H1 (cell line): Measurements from ENCODE around the gene TMEM222. TPM values are rescaled to one million over a fixed set of nuclear protein-coding genes. Genes with fewer than 3 reads are reported as not detected.

Source experiments
- CREB1 ChIP-seq: IDR thresholded peaks from 2 replicates; pipeline ENCODE4 v1.6.1; 2012; ENCODE audit warnings: inconsistent platforms
- CTBP2 ChIP-seq: IDR thresholded peaks from 2 replicates; pipeline ENCODE4 v1.7.0; 2011; ENCODE audit warnings: borderline replicate concordance, mild to moderate bottlenecking, moderate library complexity, mixed read lengths, low read length; ENCODE audit not compliant: insufficient read depth, insufficient read length
- KDM1A ChIP-seq: fragments of 200-600, 300-600 bp; sonication (generic); IDR thresholded peaks from 2 replicates; pipeline ENCODE4 v1.7.1; 2016; ENCODE audit warnings: mild to moderate bottlenecking, low read length, borderline replicate concordance
- KDM5A ChIP-seq: fragments of 200-600 bp; IDR thresholded peaks from 2 replicates; pipeline ENCODE4 v1.7.1; 2012; ENCODE audit warnings: mild to moderate bottlenecking, low read length, inconsistent platforms, mixed read lengths
- TCF12 ChIP-seq: IDR thresholded peaks from 2 replicates; pipeline ENCODE4 v1.6.1; 2011; ENCODE audit warnings: low read depth, mild to moderate bottlenecking, low read length
- YY1 ChIP-seq: IDR thresholded peaks from 2 replicates; pipeline ENCODE4 v1.6.1; 2011; ENCODE audit warnings: low read depth, mild to moderate bottlenecking, low read length
- polyA plus RNA-seq, 7 experiments: library from polyadenylated mRNA; depleted of rRNA in 3 of 7; stranded (reverse) in 5 of 7; unstranded in 2 of 7; fragments of >200 nt in 5 of 7; fragments of 200-250 nt in 2 of 7; gene quantifications; 1 replicate in 5 of 7; 2 replicates in 1 of 7; 4 replicates in 1 of 7; pipeline versions ENCODE4 v1.2.1 to v1.2.3, GENCODE V29; 2011 to 2013; ENCODE audit warnings: missing spikeins in 2 of 7, mixed read lengths in 2 of 7
- total RNA-seq: library from RNA; stranded (reverse); fragmentation: NEBNext Ultra II Directional; extraction: Animal tissue kit (Norgen Biotek cat#: 25700); gene quantifications from 2 replicates; pipeline ENCODE4 v1.2.1, GENCODE V29; 2021

Gene TMEM222
- total and polyA plus RNA-seq, 2 of the 8 experiments (the other 6 are each of a cell fraction or from before 2014, with no cell fraction given) = 27.0 to 51.8 TPM

DNA sequence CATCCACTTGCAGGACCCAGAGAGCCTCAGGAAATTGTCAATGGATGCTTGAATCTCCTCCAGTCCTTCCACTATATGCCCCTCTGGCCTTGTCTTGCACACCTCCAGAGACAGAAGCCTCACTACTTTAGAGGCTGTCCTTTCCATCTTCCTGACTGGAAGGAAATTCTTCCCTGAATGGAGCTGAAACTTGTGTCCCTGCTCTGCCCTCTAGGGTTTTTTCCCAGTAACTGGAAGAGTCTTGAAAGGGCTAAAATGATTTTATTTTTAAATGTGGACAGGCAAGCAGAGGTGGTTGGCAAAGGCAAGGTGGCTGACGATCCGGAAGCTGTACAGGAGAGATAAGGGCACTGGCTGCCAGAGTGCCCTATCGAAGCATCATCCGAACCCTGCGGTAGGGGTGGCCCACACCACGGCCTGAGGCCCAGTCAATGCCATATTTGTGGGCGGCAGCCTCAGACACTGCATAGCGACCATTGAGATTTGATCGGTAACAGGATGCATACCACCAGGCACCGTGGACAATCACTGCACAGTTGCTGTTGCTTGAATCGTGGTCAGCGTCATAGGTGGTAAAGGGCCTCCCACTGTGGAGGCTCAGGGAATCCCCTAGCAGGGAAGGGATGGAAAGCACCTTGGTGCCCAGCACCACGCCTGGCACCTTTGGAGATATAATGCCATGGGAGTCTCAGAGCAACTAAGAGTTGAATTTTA is 47.1 kb downstream of the TMEM222 start (continued):
- TF ChIP-seq KDM5A (no peak), CREB1 (no peak), CTBP2 (no peak), KDM1A (no peak), YY1 (no peak), TCF12 (no peak)
